H1 (cell line): ENCODE measurements around the gene TFAP2B. TPM values are rescaled to one million over a fixed set of nuclear protein-coding genes. Genes with fewer than 3 reads are reported as not detected.

Experiments used
- MAFK ChIP-seq: IDR thresholded peaks from 2 replicates; pipeline ENCODE4 v1.6.1; 2012; ENCODE audit warnings: low read depth, mild to moderate bottlenecking, improper control_type of control experiment, low read length
- RBBP5 ChIP-seq: IDR thresholded peaks from 2 replicates; pipeline ENCODE4 v1.7.1; 2012; ENCODE audit warnings: low read depth, mild to moderate bottlenecking, inconsistent platforms, low read length, moderate library complexity, borderline replicate concordance
- SP1 ChIP-seq: IDR thresholded peaks from 2 replicates; pipeline ENCODE4 v1.6.1; 2011; ENCODE audit warnings: low read depth, low read length
- polyA plus RNA-seq, 7 experiments: library from polyadenylated mRNA; depleted of rRNA in 3 of 7; stranded (reverse) in 5 of 7; unstranded in 2 of 7; fragments of >200 nt in 5 of 7; fragments of 200-250 nt in 2 of 7; gene quantifications; 1 replicate in 5 of 7; 2 replicates in 1 of 7; 4 replicates in 1 of 7; pipeline versions ENCODE4 v1.2.1 to v1.2.3, GENCODE V29; 2011 to 2013; ENCODE audit warnings: missing spikeins in 2 of 7, mixed read lengths in 2 of 7
- total RNA-seq: library from RNA; stranded (reverse); fragmentation: NEBNext Ultra II Directional; extraction: Animal tissue kit (Norgen Biotek cat#: 25700); gene quantifications from 2 replicates; pipeline ENCODE4 v1.2.1, GENCODE V29; 2021

TFAP2B gene
- total and polyA plus RNA-seq, 2 of the 8 experiments (the other 6 are each of a cell fraction or from before 2014, with no cell fraction given): not detected

DNA sequence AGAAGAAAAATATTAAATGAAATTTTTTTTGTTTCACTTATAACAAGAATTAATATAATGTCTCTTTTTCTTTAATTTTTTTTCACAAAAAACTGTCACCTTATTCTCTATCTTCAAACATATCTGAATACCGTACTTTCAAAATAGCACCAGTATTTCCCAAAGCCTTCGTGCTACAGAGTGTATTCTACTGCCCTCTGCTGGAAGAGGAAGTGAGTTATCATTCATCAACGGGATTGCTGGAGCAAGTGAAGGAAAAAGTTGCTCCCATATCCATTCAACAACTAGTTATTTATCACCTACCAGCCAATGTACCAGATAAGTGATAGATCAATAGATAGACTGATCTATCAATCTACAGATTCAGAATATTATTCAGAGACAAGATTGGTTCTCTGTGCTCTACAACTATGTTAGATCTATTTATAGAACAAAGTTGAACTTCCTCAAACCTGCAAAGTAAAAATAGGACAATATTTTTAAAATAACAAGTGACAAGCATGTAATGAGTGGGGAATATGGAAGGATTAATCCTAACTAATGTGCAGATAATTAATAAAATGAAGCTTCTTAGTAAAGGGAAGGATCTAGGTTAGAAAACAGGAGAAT is 26.7 kb upstream of the TFAP2B start (continued):
- TF ChIP-seq RBBP5 (no peak), SP1 (no peak), MAFK (no peak)
